Neural cell (in vitro differentiated cells): ENCODE measurements around the gene ROPN1B.

ENCODE experiments used
- CTCF ChIP-seq: fragments of 450-650 bp; IDR thresholded peaks from 2 replicates; pipeline ENCODE4 v1.5.1; 2014; ENCODE audit warnings: antibody characterized with exemption, mild to moderate bottlenecking, moderate library complexity; ENCODE audit not compliant: poor library complexity, severe bottlenecking
- EZH2 ChIP-seq: fragments of 200-600, 300-800 bp; shearing (Covaris generic), sonication (generic); IDR thresholded peaks from 2 replicates; pipeline ENCODE4 v1.6.1; 2014; ENCODE audit warnings: antibody characterized with exemption, low read length, borderline replicate concordance, mild to moderate bottlenecking; ENCODE audit not compliant: insufficient read depth, poor library complexity, severe bottlenecking
- MXI1 ChIP-seq: fragments of 450-650 bp; conservative IDR thresholded peaks from 2 replicates; pipeline ENCODE4 v1.6.1; 2014; ENCODE audit warnings: antibody characterized with exemption, mild to moderate bottlenecking; ENCODE audit not compliant: poor library complexity, severe bottlenecking
- POLR2AphosphoS5 ChIP-seq: IDR thresholded peaks from 2 replicates; pipeline ENCODE4 v1.6.1; 2012
- RAD21 ChIP-seq: fragments of 450-650 bp; conservative IDR thresholded peaks from 2 replicates; pipeline ENCODE4 v1.6.1; 2014; ENCODE audit warnings: antibody characterized with exemption, mild to moderate bottlenecking, moderate library complexity
- REST ChIP-seq: IDR thresholded peaks from 2 replicates; pipeline ENCODE4 v1.6.1; 2012; ENCODE audit warnings: borderline replicate concordance

- TF ChIP-seq CTCF (no peak), RAD21 (no peak), POLR2AphosphoS5 (no peak), EZH2 (no peak), REST (no peak), MXI1 (no peak)
Measured at GRCh38 chr3:126018995-126019394, 50.0 kb downstream of the ROPN1B start.
